Astrocyte (in vitro differentiated cells and primary cell): ENCODE measurements around the gene SHC4.

Experiments
- EZH2 ChIP-seq: IDR thresholded peaks from 2 replicates; pipeline ENCODE4 v1.6.1; 2012; ENCODE audit warnings: mild to moderate bottlenecking, low read length, inconsistent platforms; ENCODE audit not compliant: insufficient read depth
- TF ChIP-seq, protein P1 (sequence below): IDR thresholded peaks from 2 replicates; pipeline ENCODE4 v1.5.1; 2011; ENCODE audit warnings: low read depth, mild to moderate bottlenecking, inconsistent platforms, low read length, moderate library complexity; ENCODE audit not compliant: insufficient read depth

DNA sequence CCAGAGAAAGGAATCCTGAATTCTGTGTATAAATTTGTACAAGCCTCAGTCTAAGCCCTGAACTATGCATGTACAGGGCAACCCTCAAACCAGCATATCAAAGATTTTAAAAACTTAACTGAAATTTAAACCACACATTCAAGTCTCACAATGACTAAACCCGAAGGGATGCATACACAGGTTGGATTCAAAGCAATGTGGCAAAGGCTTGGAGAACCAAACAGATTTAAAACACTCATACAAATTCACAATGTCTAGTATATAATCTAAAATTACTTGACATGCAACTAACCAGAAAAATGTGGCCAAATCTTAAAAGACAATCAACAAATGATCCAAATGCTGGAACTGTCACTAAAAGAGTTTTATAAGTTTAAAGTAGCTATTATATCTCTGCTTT is 189.2 kb downstream of the SHC4 start:
- TF ChIP-seq, protein P1, sequence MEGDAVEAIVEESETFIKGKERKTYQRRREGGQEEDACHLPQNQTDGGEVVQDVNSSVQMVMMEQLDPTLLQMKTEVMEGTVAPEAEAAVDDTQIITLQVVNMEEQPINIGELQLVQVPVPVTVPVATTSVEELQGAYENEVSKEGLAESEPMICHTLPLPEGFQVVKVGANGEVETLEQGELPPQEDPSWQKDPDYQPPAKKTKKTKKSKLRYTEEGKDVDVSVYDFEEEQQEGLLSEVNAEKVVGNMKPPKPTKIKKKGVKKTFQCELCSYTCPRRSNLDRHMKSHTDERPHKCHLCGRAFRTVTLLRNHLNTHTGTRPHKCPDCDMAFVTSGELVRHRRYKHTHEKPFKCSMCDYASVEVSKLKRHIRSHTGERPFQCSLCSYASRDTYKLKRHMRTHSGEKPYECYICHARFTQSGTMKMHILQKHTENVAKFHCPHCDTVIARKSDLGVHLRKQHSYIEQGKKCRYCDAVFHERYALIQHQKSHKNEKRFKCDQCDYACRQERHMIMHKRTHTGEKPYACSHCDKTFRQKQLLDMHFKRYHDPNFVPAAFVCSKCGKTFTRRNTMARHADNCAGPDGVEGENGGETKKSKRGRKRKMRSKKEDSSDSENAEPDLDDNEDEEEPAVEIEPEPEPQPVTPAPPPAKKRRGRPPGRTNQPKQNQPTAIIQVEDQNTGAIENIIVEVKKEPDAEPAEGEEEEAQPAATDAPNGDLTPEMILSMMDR: no peak
- no peak for TF ChIP-seq EZH2
